Left hindlimb (tissue), 1 donor: ENCODE results near the gene NCKIPSD.
"Not testable (repeated sequence)": the region's sequence is repeated elsewhere in the genome, so short reads cannot be mapped to it uniquely, and the experiment has no call there.

Experiments used
- DNase-seq: peaks from one replicate; pipeline ENCODE4 v3.0.0-alpha.2; 2018

Gene NCKIPSD

GRCh38 chr3:48685603-48686511 is at the start of gene NCKIPSD:
Gene NCKIPSD, minus strand, starts transcription at chr3:48685915. Its CDS starts 108 bp downstream, at chr3:48685807.
- DNase-seq = peak; percentile 90

- not testable (repeated sequence) for DNase-seq
These were observed 49.5 kb upstream of the NCKIPSD start for GRCh38 chr3:48735075-48735767.

- DNase-seq = not testable (repeated sequence)
These were observed 48.8 kb upstream of the NCKIPSD start for GRCh38 chr3:48734541-48734940.

DNA sequence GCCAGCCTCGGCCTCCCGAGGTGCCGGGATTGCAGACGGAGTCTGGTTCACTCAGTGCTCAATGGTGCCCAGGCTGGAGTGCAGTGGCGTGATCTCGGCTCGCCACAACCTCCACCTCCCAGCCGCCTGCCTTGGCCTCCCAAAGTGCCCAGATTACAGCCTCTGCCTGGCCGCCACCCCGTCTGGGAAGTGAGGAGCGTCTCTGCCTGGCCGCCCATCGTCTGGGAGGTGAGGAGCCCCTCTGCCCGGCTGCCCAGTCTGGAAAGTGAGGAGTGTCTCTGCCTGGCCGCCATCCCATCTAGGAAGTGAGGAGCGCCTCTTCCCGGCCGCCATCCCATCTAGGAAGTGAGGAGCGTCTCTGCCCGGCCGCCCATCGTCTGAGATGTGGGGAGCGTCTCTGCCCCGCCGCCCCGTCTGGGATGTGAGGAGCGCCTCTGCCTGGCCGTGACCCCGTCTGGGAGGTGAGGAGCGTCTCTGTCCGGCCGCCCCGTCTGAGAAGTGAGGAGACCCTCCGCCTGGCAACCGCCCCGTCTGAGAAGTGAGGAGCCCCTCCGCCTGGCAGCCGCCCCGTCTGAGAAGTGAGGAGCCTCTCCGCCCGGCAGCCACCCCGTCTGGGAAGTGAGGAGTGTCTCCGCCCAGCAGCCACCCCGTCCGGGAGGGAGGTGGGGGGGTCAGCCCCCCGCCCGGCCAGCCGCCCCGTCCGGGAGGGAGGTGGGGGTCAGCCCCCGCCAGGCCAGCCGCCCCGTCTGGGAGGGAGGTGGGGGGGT is 48.2 kb upstream of the NCKIPSD start:
- DNase-seq = not testable (repeated sequence)

DNA sequence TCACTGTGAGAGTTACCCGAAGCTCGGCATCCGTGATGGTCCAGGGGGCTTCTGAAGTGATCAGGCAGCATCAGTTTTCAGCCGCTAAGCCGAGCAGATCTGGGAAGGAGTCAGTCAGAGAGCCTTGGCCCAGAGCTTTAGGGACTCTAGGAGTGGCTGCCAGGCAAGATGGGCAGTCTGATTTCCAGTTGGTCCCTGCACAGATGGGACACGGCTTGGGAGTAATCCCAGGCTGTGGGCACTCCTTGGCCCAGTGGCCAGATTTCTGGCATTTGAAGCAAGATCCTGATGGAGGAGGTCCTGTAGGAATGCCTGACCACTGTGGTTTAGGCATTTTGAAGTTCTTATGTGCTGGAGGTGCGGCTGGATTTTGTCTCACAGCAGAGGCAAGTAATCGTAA is 41.8 kb upstream of the NCKIPSD start:
- DNase-seq = no peak

GRCh38 chr3:48725185-48725855 is 39.6 kb upstream of the NCKIPSD start:
- DNase-seq = not testable (repeated sequence)

DNA sequence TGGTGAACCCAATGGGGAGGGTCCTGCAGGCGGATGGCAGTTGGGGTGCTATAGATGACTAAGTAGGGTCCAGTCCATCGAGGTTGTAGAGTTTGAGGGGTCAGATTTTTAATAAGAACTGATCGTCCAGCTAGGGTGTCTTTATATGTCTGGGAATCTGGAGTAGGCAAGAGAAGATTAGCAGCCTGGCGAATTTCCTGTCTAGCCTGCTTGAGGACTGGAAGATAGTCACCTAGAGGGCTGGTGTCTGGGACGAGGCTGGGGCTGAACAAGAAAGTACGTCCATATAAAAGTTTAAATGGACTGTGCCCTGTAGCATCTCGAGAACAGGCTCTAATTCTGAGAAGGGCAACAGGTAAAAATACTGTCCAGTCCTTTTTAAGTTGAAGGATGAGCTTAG is 38.0 kb upstream of the NCKIPSD start:
- DNase-seq = no peak

DNA sequence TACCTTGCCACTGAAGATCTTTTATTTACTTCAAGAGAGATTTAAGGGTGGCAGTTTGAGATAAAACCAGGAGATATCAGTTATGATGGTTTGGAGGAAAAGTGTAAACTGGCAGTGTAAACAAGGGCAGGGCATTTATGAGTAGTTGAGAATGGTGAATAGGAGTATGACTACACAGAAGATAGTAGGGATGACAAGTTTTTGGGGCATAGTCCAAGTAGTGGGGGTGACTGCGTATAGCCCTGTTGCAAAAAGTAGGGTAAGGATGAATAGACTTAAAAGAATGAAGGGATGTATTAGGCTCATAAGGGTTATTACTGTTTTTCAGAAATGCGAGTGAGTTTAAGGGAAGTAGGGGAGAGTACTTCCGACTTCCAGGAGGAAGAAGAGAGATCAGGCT is 37.6 kb upstream of the NCKIPSD start:
- not testable (repeated sequence) for DNase-seq

- peak; percentile 99 for DNase-seq
These were observed 31.4 kb upstream of the NCKIPSD start, which contains the start of gene IP6K2 for GRCh38 chr3:48716982-48717746. Gene IP6K2, minus strand, starts transcription at chr3:48717221. Its CDS starts 21,930 bp downstream, at chr3:48695291.

GRCh38 chr3:48716508-48716981 is 30.8 kb upstream of the NCKIPSD start:
- no peak for DNase-seq

GRCh38 chr3:48715174-48715800 is 29.6 kb upstream of the NCKIPSD start:
- no peak for DNase-seq

- DNase-seq = no peak
These were observed 26.0 kb upstream of the NCKIPSD start for GRCh38 chr3:48711727-48712126.

GRCh38 chr3:48709051-48709461 is 23.3 kb upstream of the NCKIPSD start:
- DNase-seq = no peak

GRCh38 chr3:48708481-48708889 is 22.8 kb upstream of the NCKIPSD start:
- DNase-seq = no peak

DNA sequence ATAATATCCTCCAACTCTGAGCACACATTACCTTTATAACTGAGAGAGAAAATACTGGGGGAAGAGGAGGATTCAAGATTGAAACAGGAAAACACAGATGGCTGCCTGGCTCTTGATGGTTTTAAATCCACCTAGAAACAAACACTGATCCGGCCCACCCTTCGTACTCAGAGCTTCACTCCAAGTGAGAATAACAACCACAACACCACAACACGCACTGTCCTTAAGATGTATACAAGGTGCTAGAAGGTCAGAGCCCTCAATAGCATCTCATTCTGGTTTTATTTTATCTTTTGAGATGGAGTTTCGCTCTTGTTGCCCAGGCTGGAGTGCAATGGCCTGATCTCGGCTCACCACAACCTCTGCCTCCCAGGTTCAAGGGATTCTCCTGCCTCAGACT is 21.4 kb upstream of the NCKIPSD start:
- no peak for DNase-seq

- DNase-seq = no peak
These were observed 16.7 kb upstream of the NCKIPSD start for GRCh38 chr3:48702320-48702920.

GRCh38 chr3:48700731-48701405 is 15.2 kb upstream of the NCKIPSD start:
- DNase-seq = no peak

GRCh38 chr3:48698891-48699290 is 13.2 kb upstream of the NCKIPSD start:
- no peak for DNase-seq

DNA sequence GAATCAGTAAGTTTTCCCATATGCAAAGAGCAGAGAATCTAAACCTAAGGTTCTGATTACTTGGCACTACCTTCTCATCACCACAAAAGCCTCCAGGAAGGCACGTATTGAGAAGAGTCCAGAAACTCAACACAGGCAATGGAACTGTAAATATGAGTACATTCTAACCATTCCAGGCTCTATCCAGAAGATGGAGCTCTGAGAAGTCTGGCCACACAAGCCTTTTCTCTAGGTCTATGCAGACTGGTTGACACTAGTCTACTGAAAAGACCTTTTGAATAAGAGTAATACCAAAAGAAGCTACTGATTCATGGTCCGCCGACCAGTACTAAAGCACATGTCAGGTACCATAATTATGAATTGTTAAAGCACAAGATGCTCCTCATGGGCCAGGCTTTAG is 12.2 kb upstream of the NCKIPSD start:
- no peak for DNase-seq

DNA sequence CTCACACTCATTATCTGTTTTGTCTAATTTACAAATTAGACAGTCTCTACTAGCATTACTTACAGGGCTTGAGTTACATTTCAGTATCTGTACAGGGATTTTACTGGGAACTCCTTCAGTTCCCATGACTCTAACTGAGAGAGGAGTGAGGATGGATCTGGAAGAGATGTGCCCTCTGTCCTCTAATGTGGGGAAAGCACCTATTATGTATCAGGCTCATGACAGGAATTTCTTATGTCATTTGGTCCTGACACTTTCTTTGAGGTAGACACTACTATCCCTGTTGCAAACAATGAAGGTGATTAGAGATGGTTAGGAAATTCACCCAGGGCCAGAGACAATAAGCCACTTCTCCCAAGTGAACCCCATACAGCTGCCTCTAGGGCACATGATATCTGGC is 10.9 kb upstream of the NCKIPSD start:
- no peak for DNase-seq
